Measurements from ENCODE around the gene RMRP. TPM values are rescaled to one million over a fixed set of nuclear protein-coding genes. Genes with fewer than 3 reads are reported as not detected.
"Not testable (repeated sequence)": the region's sequence is repeated elsewhere in the genome, so short reads cannot be mapped to it uniquely, and the experiment has no call there.

The RMRP gene
- total RNA-seq, 4 donors from 2014 or later, result 115 to 715 (median 367) TPM

DNA sequence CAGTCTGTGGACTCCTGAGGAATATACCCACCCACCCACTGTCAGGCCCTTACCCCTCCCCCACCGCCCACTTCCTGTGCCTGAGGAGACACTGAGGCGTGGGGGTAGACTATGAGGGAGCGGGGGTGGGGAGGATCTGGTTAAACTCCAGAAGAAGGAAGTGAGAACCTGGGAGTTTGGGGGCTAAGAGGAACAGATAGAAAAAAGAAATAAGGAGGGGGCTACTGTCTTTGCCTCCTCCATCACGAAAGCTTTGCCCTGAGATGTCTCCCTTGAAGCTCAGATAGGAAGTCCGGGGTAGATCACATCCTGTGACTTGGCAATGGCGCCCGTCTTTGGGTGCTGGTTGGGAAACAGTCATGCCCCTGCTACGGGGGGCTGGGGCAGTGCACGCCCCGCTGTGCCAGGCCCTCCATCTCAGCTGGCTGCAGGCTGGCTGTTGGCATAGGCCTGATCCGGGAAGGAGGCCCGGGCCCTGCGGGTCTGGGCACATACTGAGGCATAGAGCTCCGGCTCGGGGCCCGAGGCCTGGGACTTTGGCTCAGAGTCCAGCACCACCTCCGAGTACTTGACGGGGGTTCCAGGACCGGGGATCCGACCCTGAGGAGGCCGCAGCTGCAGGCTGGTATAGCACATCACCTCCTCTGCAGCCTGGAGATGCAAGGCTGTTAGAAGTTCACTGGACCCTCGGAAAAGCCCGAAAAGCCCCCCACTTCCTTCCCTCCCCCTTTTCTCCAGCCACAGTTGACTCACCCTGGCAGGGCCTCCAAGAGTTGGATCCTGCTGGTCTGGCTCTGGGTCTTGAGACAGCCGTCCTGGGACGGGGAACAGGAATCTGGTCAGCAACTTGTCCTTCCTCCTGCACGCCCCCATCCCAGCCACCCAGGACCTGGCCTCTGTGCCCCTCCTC lies 8.1 kb downstream of the RMRP start:
- peaks cover 11% of the 10 kb centered on the region in 2 donors for H3K4me1 ChIP-seq
- H3K4me3 ChIP-seq, result no peak overlapping the region
- in situ Hi-C loops (cut with MboI; ENCODE audit: low sequenced_read_pairs in 4 of 4), result loop anchor here in 2 of 4 donors (10.0 to 25.0 kb wide), 2 partner anchors 45 to 87 kb away; a partner anchor contains a TSS
- ATAC-seq (no peak), DNase-seq (no peak)
- no peaks in the 10 kb centered on the region for H3K27me3 ChIP-seq
- intact Hi-C loops (cut with DNase I; ENCODE audit: low total_unique reads), result loop anchor here (5.0 to 10.0 kb wide), 2 partner anchors 167 to 655 kb away; no protein-coding TSS in a partner anchor
- H3K27ac ChIP-seq, result no peak overlapping the region
- H3K9me3 ChIP-seq, result no peaks in the 10 kb centered on the region
- TF ChIP-seq POLR2A (IDR thresholded peaks at IDR 0.05), result no peak
- TF ChIP-seq, protein P1, sequence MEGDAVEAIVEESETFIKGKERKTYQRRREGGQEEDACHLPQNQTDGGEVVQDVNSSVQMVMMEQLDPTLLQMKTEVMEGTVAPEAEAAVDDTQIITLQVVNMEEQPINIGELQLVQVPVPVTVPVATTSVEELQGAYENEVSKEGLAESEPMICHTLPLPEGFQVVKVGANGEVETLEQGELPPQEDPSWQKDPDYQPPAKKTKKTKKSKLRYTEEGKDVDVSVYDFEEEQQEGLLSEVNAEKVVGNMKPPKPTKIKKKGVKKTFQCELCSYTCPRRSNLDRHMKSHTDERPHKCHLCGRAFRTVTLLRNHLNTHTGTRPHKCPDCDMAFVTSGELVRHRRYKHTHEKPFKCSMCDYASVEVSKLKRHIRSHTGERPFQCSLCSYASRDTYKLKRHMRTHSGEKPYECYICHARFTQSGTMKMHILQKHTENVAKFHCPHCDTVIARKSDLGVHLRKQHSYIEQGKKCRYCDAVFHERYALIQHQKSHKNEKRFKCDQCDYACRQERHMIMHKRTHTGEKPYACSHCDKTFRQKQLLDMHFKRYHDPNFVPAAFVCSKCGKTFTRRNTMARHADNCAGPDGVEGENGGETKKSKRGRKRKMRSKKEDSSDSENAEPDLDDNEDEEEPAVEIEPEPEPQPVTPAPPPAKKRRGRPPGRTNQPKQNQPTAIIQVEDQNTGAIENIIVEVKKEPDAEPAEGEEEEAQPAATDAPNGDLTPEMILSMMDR (IDR thresholded peaks at IDR 0.05 in 4 of 5, conservative IDR thresholded peaks at IDR 0.05 in 1 of 5), result no peak
- no peaks in the 10 kb centered on the region for H3K36me3 ChIP-seq

DNA sequence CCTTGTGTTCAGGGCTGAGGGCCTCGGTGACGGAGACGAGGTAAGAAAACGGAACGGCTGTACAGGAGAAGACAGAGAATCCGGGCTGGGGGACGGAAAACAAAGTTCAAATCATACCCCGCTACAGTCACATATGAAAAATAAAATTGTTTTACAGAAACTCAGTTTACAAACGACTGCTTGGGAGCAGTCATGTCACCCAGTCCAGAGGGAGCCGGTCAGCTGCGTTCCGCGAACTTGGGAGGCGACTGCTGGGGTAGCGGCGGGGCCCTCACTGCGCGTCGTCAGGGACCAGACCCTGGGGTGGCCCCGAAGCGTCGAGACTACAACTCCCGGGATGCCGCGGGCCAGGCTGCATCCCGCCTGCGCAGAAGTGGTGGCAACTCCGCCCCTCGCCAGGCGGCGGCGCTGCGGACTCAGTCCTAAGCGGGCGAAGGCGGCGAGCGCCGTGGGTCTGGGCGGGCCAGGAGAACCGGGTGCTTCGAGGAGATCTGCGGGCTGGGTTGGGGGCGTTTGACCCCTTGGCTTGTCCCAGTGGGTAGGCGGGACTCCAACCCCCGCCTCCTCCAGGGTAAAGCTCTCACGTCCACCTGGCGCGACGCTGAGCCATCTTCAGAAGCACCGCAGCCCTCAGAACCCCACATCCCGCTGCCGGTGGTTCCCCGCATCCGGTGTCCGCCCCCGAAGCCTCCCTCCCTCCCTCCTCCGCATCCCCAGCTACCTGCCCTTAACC lies 11.1 kb downstream of the RMRP start:
- ATAC-seq (peak; percentile 90 to 94), DNase-seq (peak; percentile 84 to 88)
- H3K4me1 ChIP-seq, result peaks cover 11% of the 10 kb centered on the region in 2 donors
- no peaks in the 10 kb centered on the region for H3K36me3 ChIP-seq
- H3K27me3 ChIP-seq, result no peaks in the 10 kb centered on the region
- no peaks in the 10 kb centered on the region for H3K9me3 ChIP-seq
- in situ Hi-C loops (cut with MboI; ENCODE audit: low sequenced_read_pairs in 4 of 4) (loop anchor here in 1 of 4 donors (10.0 kb wide), 1 partner anchor 48 kb away; no protein-coding TSS in a partner anchor), intact Hi-C loops (cut with DNase I; ENCODE audit: low total_unique reads) (loop anchor here (1.0 to 5.0 kb wide), 6 partner anchors 11 to 236 kb away; partner anchors contain the start of genes CREB3, GBA2, RGP1 and TLN1)
- peak overlapping the region; percentile 66 to 75 (median 70) for H3K4me3 ChIP-seq
- TF ChIP-seq POLR2A (IDR thresholded peaks at IDR 0.05), result peak; percentile 74 to 81
- TF ChIP-seq, protein P1 (IDR thresholded peaks at IDR 0.05 in 4 of 5, conservative IDR thresholded peaks at IDR 0.05 in 1 of 5), result peak; percentile 96 to 99 (median 98)
- peak overlapping the region; percentile 83 to 91 (median 88) for H3K27ac ChIP-seq

DNA sequence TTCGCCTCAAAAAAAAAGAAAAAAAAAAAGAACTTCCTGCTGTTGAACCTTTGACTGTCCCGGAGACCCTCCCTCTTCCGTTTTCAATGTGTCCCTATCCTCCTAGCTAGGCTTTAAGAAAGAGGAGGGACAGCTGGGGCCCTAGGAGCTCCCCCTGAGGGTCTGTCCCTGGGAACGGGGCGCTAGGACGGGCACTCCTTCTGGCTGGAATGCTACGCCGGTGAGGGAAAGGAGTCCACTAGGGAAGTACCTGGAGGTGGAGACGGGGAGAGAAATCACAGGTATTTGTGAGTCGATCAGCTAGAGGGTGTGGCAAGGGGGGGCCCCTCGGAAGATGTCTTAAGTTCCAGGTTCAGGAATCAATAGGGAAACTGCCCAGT lies 11.7 kb downstream of the RMRP start:
- peak; percentile 40 to 46 for ATAC-seq
- TF ChIP-seq POLR2A (IDR thresholded peaks at IDR 0.05), result no peak
- TF ChIP-seq, protein P1 (IDR thresholded peaks at IDR 0.05 in 4 of 5, conservative IDR thresholded peaks at IDR 0.05 in 1 of 5), result no peak
- Histone ChIP-seq H3K27me3 (no peaks in the 10 kb centered on the region), H3K27ac (peak overlapping the region; percentile 83 to 91 (median 88)), H3K36me3 (no peaks in the 10 kb centered on the region), H3K4me3 (peak overlapping the region; percentile 66 to 75 (median 70)), H3K4me1 (peaks cover 11% of the 10 kb centered on the region in 2 donors), H3K9me3 (no peaks in the 10 kb centered on the region)
- intact Hi-C loops (cut with DNase I; ENCODE audit: low total_unique reads), result loop anchor here (1.0 to 5.0 kb wide), 6 partner anchors 11 to 236 kb away; partner anchors contain the start of genes CREB3, GBA2, RGP1 and TLN1
- no peak for DNase-seq
- in situ Hi-C loops (cut with MboI; ENCODE audit: low sequenced_read_pairs in 4 of 4), result loop anchor here in 1 of 4 donors (10.0 kb wide), 1 partner anchor 49 kb away; no protein-coding TSS in a partner anchor

DNA sequence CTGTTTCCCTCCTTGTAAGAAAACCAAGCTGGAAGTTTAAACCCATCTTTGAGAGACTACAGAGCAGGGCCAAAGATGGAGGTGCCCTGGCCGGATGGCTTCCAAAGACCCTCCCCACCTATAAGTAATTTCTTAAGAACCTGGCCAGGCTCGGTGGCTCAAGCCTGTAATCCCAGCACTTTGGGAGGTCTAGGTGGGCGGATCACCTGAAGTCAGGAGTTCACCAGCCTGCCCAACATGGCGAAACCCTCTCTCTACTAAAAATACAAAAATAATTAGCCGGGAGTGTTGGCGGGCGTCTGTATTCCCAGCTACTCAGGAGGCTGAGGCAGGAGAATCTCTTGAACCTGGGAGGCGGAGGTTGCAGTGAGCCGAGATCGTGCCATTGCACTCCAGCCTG lies 12.1 kb downstream of the RMRP start:
- not testable (repeated sequence) for DNase-seq, H3K27me3 ChIP-seq, H3K36me3 ChIP-seq, H3K9me3 ChIP-seq, ATAC-seq
- in situ Hi-C loops (cut with MboI; ENCODE audit: low sequenced_read_pairs in 4 of 4), result loop anchor here in 1 of 4 donors (10.0 kb wide), 1 partner anchor 49 kb away; no protein-coding TSS in a partner anchor
- Histone ChIP-seq H3K4me1 (peaks cover 11% of the 10 kb centered on the region in 2 donors), H3K27ac (peak overlapping the region; percentile 83 to 91 (median 88)), H3K4me3 (peak overlapping the region; percentile 66 to 75 (median 70))
- intact Hi-C loops (cut with DNase I; ENCODE audit: low total_unique reads), result loop anchor here (1.0 to 5.0 kb wide), 6 partner anchors 12 to 237 kb away; partner anchors contain the start of genes CREB3, GBA2, RGP1 and TLN1
